Medulla oblongata (tissue), 1 donor: ENCODE data around the gene FUT7.

ENCODE experiments used
- DNase-seq: peaks from one replicate; pipeline ENCODE4 v3.0.0-alpha.2; 2015; ENCODE audit errors: extremely low spot score

FUT7 gene

GRCh38 chr9:137049544-137050449, 17.9 kb upstream of the FUT7 start:
- DNase-seq, result peak; percentile 67

GRCh38 chr9:137048655-137049543, 17.0 kb upstream of the FUT7 start:
- DNase-seq, result peak; percentile 55

- DNase-seq, result peak; percentile 76
Observed at GRCh38 chr9:137046088-137046787, 14.3 kb upstream of the FUT7 start, which contains the start of gene NPDC1. Gene NPDC1, minus strand, starts transcription at chr9:137046177. Its CDS starts 188 bp downstream, at chr9:137045989.

GRCh38 chr9:137045294-137046087, 13.6 kb upstream of the FUT7 start:
- no peak for DNase-seq

- peak; percentile 64 for DNase-seq
Observed at GRCh38 chr9:137044502-137045177, 12.8 kb upstream of the FUT7 start.

GRCh38 chr9:137044037-137044436, 12.1 kb upstream of the FUT7 start:
- DNase-seq, result no peak

- DNase-seq, result no peak
Observed at GRCh38 chr9:137042751-137043727, 11.2 kb upstream of the FUT7 start.

GRCh38 chr9:137041124-137041523, 9.2 kb upstream of the FUT7 start:
- DNase-seq, result no peak

GRCh38 chr9:137040568-137040967, 8.7 kb upstream of the FUT7 start:
- no peak for DNase-seq

- no peak for DNase-seq
Observed at GRCh38 chr9:137039611-137040366, 7.9 kb upstream of the FUT7 start.

- DNase-seq, result no peak
Observed at GRCh38 chr9:137038916-137039315, 7.0 kb upstream of the FUT7 start.

- no peak for DNase-seq
Observed at GRCh38 chr9:137037483-137037882, 5.6 kb upstream of the FUT7 start.

- DNase-seq, result no peak
Observed at GRCh38 chr9:137037035-137037434, 5.1 kb upstream of the FUT7 start.

- no peak for DNase-seq
Observed at GRCh38 chr9:137035937-137036336, 4.0 kb upstream of the FUT7 start.

GRCh38 chr9:137035507-137035834, 3.6 kb upstream of the FUT7 start:
- DNase-seq, result no peak

GRCh38 chr9:137034709-137035506, 3.0 kb upstream of the FUT7 start:
- peak; percentile 89 for DNase-seq

GRCh38 chr9:137034039-137034708, 2.3 kb upstream of the FUT7 start:
- DNase-seq, result no peak
